ENCODE measurements around the gene APOE.
"Not testable (repeated sequence)": the region's sequence is repeated elsewhere in the genome, so short reads cannot be mapped to it uniquely, and the experiment has no call there.

The APOE gene

DNA sequence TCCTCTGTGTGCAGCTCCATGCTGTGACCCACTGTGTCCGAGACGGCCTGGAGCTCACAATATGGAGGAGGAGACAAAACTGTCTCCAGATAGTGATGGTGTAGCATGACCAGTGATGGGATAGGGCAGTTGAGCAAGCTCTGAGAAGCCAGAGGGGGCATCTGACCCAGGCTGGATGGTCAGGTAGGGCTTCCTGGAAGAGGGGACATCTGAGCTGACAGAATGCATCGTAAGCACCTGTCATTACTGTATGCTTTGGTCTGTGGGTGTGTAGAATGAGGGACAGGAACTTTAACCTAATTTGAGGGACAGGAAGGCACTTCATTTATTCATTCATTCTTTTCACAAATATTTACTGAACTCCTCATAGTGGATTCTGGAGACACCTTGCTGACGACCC, 21.0 kb upstream of the APOE start:
- no peak for DNase-seq (ENCODE audit: low read depth)

DNA sequence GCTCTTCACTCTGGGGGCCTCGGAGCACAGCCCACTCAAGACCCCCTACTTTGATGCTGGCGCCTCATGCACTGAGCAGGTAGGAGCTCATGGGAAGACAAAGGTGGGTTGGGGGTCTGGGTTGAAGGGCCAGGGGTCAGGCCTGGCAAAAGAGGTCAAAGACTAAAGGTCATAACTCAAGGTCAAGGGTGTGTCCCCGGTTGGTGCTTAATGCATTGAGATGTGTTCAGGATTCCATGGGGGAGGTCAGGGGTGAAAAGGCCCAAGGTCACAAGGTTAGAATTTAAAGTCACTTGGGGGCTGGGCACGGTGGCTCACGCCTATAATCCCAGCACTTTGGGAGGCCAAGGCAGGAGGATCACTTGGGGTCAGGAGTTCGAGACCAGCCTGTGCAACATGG, 19.5 kb upstream of the APOE start:
- no peak for DNase-seq (ENCODE audit: low read depth)

DNA sequence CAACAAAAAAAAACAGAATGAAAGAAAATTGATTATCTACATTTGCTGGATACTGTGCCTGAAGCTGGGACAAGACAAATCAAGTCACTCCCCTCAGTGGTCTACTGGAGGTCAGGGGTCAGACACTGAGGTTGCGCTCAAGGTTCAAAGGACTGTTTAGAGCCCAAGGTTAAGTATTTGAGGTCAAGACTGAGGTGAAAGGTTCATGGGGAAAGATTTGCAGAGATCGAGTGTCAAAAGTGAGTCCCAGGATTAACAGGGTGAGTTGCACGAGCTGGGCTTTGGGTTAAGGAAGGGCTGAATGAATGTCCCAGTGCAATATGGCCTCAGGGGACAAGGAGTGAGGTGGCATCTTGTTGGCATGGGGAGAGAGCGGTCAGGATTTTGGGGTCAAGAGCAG, 17.9 kb upstream of the APOE start:
- no peak for DNase-seq (ENCODE audit: low read depth)

DNA sequence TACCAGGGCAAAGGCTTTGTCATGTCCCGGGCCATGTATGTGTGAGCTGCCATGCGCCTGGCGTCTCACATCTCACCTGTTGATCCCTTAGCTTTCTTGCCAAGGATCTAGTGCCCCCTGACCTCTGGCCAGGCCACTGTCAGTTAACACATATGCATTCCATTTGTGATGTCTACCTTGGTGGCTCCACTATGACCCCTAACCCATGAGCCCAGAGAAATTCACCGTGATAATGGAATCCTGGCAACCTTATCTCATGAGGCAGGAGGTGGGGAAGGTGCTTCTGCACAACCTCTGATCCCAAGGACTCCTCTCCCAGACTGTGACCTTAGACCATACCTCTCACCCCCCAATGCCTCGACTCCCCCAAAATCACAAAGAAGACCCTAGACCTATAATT, 17.3 kb upstream of the APOE start:
- DNase-seq (ENCODE audit: low read depth), result not testable (repeated sequence)

DNA sequence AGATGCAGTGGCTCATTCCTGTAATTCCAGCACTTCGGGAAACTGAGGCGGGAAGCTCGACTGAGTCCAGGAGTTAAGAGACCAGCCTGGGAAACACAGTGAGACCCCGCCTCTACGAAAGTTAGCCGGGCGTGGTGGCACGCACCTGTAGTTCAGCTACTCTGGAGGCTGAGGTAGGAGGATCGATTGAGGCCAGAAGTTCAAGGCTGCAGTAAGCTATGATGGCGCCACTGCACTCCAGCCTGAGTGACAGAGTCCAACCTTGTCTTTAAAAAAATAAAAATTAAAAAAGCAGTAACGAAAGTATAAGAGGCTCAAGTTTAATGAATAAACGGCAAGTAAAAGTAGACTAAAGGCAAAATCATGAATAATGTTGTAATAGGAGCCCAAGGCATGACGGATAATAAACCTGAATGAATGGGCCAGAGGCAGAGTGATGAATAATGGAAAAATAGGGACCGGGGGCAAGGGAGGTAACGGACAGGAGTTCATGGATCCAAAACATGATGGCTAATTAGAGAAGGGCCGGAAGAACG, 15.7 kb upstream of the APOE start:
- DNase-seq (ENCODE audit: low read depth), result no peak

DNA sequence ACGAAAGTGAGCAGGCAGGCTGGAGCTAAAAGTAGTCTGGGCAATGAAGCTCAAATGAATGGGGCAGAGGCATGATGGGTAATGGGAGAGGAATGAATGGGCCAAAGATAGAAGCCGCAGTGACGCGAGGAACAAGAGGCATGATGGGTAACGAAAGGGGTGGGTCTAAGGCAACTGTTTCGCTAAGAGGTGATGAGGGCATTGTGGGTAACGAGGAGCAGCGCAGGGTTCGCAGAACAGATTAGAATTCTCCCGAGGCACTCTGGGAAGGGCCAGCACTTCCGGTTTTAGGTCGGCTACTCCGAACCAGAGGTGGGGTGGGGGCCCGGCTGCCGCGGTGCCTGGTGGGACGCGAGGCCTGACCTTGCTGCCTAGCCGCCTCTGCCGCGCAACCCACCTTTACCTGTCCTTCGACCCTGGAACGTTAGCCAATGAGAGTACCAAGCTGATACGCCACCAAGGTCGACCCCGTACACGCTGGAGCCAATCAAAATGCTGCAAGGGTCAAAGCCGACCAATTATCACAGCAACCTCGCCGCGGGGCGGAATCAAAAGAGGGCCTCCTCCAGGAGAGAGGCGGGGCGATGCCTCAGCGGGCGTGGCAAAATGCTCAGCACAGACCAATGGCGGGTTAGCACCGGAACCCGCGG, 15.1 kb upstream of the APOE start:
- DNase-seq (ENCODE audit: low read depth), result no peak

DNA sequence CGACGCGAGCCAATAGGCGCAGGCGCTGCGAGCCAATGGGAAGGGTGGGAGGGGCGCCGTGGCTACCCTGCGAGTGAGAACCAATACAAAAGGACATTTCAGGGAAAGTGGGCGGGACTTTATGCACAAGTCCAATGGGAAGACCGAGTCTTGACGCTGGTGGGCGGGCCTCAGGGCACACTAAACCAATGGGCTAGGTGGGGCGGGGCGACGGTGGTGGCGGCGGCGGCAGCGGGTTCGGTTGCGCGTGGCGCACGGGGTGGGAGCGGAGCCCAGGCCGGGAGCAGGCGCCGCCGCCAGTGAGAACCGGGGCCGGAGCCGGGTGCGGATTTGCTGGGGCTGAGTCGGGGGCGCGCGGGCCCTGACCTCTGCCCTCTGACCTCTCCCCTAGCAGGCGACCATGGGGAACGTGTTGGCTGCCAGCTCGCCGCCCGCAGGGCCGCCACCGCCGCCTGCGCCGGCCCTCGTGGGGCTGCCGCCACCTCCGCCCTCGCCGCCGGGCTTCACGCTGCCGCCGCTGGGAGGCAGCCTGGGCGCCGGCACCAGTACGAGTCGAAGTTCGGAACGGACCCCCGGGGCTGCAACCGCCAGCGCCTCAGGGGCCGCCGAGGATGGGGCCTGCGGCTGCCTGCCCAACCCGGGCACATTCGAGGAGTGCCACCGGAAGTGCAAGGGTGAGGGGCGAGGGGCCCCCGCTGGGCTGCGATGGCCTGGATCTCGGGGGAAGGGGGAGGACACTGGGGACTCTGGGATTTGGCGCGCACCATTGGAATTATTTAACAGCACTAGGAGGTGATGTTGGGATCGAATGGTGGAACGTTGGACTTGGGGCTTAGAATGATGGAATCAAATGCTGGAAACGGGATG, 14.3 kb upstream of the APOE start, which contains the start of gene TOMM40:
TSS of gene TOMM40 (plus strand) at position 239 of the 867 bp plus-strand sequence. CDS start at position 401, 162 bp downstream.
- peak; percentile 100 for DNase-seq (ENCODE audit: low read depth)

DNA sequence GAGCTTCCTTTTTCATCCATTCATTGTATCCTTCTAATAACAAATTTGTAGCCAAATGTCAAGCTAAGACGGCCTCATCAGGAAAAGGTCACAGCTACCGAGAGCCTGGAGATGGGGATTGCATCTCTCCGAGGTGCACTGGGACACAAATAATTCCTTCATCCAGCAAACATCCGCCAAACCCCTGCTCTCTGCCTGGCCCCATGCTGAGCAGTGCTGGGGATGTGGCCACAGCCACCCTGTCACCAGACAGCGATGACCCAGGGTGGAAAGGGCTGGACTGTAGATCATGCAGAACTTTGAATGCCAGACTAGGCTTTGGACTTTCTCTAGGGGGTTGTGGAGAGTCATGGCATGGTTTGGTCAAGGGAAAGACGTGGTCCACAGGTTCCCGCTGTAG, 12.7 kb upstream of the APOE start:
- DNase-seq (ENCODE audit: low read depth), result no peak

DNA sequence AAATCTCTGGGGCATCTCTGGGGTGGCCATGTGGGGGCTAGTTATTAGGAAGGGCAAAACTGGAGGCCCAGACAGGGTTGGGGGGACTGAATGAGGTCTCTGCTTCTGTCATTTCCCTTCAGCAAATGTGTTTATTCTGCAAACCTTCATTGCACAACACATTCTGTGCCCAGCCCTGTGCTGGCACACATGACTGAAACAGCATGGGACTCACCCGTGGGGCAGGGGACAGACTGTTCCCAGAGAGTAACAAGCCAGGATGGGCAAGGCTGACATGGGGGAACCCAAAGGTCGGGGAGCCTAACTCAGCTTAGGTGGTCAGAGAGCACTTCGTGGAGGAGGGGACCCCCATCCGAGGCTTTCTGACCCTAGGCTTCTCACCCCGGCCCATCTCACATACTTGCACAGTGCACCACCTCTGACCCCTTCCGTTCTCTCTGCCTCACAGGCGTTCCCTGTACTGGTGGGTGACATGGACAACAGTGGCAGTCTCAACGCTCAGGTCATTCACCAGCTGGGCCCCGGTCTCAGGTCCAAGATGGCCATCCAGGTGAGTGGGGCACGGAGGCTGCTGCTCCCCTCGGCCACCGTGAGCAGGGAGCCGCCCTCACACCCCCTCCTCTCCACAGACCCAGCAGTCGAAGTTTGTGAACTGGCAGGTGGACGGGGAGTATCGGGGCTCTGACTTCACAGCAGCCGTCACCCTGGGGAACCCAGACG, 12.1 kb upstream of the APOE start:
- DNase-seq (ENCODE audit: low read depth), result no peak

DNA sequence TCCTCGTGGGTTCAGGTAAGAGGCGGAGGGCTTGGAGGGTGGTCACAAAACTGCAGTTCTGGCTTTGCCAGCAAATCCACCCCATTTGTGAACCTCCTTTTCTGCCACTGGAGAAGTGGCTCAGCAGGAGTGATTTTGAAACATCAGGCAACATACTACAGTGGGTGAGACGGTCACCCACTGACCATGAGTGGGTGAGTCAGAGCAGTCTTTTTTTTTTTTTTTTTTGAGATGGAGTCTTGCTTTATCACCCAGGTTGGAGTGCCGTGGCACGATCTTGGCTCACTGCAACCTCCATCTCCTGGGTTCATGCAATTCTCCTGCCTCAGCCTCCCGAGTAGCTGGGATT, 11.6 kb upstream of the APOE start:
- DNase-seq (ENCODE audit: low read depth), result no peak

DNA sequence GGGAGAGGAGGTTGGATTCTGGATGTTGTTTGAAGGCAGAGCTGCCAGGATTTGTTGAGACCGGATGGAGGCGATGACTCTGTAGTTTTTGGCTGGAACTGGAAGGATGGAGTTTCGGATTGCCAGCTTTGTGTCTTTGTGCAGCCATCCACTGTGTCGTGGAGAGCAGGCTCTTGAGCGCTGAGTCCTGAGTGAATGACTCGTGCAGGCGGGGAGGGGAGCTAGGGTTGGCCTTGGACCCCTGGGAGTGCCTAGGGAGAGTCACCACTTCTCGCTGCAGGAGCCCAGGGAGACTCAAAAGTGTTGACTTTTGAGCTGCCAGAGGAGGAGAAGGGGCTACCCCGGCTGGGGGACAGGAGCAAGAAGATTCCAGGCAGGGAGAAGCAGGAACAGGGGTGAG, 10.7 kb upstream of the APOE start:
- no peak for DNase-seq (ENCODE audit: low read depth)

DNA sequence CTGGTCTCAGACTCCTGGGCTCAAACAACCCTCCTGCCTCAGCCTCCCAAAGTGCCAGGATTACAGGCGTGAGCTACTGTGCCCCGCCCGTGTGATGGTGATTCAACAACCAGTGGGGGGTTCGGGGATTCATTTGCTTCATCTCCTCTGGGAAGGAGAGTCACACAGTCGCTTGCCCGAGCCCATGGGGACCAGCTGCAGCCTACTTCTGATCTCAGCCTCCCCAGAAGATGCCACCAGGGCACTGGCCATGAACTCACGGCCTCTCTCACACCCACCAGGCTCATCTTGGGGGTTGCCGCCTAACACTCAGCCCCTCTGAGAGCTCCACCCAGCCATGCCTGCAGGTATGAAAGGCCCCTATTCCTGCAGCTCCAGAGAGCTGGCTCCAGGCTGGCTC, 7.8 kb upstream of the APOE start:
- DNase-seq (ENCODE audit: low read depth), result no peak

DNA sequence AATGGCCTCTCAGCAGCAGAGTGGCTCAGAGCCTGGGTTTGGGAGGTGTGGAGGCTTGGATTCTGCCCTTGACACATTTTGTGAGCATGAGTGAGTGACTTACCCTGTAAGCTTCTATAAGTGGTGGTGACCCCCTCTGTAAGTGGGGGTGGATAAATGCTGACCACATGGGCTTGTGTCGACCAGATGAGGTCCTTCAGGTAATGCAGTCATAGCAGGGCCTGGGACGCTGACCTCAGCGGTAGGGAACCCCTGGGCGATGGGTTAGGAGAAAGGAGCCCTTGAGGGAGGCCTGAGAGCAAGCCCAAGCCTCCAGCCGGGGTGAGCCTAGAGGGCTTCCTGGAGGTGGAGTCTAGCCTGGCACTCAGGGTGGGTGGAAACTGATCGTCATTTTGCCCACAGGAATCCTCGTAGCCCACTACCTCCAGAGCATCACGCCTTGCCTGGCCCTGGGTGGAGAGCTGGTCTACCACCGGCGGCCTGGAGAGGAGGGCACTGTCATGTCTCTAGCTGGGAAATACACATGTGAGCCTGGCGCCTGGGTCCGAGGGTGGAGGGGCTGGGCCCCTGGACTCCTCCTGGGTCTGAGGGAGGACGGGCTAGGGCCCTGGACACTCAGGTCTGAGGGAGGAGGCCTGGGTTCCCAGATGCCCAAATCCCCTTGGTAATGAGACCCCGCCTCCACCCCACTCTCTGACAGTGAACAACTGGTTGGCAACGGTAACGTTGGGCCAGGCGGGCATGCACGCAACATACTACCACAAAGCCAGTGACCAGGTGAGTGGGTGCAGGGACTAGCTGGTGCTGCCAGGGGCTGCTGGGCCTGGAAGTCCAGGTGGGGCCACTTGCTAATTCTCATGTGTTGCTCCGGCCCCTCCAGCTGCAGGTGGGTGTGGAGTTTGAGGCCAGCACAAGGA, 5.0 kb upstream of the APOE start:
- DNase-seq (ENCODE audit: low read depth), result no peak

DNA sequence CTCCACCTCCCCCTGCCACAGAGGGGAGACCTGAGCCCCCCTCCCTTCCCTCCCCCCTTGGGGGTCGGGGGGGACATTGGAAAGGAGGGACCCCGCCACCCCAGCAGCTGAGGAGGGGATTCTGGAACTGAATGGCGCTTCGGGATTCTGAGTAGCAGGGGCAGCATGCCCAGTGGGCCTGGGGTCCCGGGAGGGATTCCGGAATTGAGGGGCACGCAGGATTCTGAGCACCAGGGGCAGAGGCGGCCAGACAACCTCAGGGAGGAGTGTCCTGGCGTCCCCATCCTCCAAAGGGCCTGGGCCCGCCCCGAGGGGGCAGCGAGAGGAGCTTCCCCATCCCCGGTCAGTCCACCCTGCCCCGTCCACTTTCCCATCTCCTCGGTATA, 2.4 kb upstream of the APOE start:
- DNase-seq (ENCODE audit: low read depth), result no peak

DNA sequence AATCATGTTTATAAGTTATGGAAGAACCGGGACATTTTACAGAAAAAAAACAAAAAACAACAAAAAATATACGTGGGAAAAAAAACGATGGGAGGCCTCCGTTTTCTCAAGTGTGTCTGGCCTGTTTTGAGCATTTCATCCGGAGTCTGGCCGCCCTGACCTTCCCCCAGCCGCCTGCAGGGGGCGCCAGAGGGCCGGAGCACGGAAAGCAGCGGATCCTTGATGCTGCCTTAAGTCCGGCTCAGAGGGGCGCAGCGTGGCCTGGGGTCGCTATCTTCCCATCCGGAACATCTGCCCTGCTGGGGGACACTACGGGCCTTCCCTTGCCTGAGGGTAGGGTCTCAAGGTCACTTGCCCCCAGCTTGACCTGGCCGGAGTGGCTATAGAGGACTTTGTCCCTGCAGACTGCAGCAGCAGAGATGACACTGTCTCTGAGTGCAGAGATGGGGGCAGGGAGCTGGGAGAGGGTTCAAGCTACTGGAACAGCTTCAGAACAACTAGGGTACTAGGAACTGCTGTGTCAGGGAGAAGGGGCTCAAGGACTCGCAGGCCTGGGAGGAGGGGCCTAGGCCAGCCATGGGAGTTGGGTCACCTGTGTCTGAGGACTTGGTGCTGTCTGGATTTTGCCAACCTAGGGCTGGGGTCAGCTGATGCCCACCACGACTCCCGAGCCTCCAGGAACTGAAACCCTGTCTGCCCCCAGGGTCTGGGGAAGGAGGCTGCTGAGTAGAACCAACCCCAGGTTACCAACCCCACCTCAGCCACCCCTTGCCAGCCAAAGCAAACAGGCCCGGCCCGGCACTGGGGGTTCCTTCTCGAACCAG, 1.8 kb upstream of the APOE start:
- DNase-seq (ENCODE audit: low read depth), result peak; percentile 50

DNA sequence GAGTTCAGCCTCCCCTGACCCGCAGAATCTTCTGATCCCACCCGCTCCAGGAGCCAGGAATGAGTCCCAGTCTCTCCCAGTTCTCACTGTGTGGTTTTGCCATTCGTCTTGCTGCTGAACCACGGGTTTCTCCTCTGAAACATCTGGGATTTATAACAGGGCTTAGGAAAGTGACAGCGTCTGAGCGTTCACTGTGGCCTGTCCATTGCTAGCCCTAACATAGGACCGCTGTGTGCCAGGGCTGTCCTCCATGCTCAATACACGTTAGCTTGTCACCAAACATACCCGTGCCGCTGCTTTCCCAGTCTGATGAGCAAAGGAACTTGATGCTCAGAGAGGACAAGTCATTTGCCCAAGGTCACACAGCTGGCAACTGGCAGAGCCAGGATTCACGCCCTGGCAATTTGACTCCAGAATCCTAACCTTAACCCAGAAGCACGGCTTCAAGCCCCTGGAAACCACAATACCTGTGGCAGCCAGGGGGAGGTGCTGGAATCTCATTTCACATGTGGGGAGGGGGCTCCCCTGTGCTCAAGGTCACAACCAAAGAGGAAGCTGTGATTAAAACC, 1.1 kb upstream of the APOE start:
- no peak for DNase-seq (ENCODE audit: low read depth)

DNA sequence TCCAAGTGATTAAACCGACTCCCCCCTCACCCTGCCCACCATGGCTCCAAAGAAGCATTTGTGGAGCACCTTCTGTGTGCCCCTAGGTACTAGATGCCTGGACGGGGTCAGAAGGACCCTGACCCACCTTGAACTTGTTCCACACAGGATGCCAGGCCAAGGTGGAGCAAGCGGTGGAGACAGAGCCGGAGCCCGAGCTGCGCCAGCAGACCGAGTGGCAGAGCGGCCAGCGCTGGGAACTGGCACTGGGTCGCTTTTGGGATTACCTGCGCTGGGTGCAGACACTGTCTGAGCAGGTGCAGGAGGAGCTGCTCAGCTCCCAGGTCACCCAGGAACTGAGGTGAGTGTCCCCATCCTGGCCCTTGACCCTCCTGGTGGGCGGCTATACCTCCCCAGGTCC, 2.0 kb downstream of the APOE start:
- no peak for DNase-seq (ENCODE audit: low read depth)

DNA sequence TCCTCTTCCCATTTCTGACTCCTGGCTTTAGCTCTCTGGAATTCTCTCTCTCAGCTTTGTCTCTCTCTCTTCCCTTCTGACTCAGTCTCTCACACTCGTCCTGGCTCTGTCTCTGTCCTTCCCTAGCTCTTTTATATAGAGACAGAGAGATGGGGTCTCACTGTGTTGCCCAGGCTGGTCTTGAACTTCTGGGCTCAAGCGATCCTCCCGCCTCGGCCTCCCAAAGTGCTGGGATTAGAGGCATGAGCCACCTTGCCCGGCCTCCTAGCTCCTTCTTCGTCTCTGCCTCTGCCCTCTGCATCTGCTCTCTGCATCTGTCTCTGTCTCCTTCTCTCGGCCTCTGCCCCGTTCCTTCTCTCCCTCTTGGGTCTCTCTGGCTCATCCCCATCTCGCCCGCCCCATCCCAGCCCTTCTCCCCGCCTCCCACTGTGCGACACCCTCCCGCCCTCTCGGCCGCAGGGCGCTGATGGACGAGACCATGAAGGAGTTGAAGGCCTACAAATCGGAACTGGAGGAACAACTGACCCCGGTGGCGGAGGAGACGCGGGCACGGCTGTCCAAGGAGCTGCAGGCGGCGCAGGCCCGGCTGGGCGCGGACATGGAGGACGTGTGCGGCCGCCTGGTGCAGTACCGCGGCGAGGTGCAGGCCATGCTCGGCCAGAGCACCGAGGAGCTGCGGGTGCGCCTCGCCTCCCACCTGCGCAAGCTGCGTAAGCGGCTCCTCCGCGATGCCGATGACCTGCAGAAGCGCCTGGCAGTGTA, 2.7 kb downstream of the APOE start:
- DNase-seq (ENCODE audit: low read depth), result no peak

DNA sequence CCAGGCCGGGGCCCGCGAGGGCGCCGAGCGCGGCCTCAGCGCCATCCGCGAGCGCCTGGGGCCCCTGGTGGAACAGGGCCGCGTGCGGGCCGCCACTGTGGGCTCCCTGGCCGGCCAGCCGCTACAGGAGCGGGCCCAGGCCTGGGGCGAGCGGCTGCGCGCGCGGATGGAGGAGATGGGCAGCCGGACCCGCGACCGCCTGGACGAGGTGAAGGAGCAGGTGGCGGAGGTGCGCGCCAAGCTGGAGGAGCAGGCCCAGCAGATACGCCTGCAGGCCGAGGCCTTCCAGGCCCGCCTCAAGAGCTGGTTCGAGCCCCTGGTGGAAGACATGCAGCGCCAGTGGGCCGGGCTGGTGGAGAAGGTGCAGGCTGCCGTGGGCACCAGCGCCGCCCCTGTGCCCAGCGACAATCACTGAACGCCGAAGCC, 3.3 kb downstream of the APOE start:
- DNase-seq (ENCODE audit: low read depth), result no peak

DNA sequence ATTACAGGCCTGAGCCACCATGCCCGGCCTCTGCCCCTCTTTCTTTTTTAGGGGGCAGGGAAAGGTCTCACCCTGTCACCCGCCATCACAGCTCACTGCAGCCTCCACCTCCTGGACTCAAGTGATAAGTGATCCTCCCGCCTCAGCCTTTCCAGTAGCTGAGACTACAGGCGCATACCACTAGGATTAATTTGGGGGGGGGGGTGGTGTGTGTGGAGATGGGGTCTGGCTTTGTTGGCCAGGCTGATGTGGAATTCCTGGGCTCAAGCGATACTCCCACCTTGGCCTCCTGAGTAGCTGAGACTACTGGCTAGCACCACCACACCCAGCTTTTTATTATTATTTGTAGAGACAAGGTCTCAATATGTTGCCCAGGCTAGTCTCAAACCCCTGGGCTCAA, 4.2 kb downstream of the APOE start:
- no peak for DNase-seq (ENCODE audit: low read depth)

All from stimulated activated CD4-positive, alpha-beta T cell treated with anti-CD3 and anti-CD28 coated beads, Interleukin-2, amount 100 ng/mL, for 4 hours (primary cell).